Skin epidermis (tissue), 12 donors: Measurements from ENCODE around the gene FTCD.
"Not testable (repeated sequence)": the region's sequence is repeated elsewhere in the genome, so short reads cannot be mapped to it uniquely, and the experiment has no call there.

ENCODE experiments used
- H3K27ac ChIP-seq, 21 experiments: fragments of 200-600 bp; sonication (generic) in 11 of 21; one replicate each; pipeline ENCODE4 v1.5.0; 2020; ENCODE audit warnings: mild to moderate bottlenecking in 3 of 21, inconsistent platforms in 2 of 21, moderate library complexity in 2 of 21
- H3K4me3 ChIP-seq, 7 experiments: fragments of 200-600 bp; sonication (generic) in 2 of 7; one replicate each; pipeline ENCODE4 v1.5.0; 2020; ENCODE audit warnings: inconsistent platforms in 2 of 7, mild to moderate bottlenecking in 2 of 7, moderate library complexity in 1 of 7

FTCD gene

GRCh38 chr21:46157987-46158451 lies 2.6 kb upstream of the FTCD start:
- Histone ChIP-seq H3K4me3 (no peak overlapping the region), H3K27ac (no peak overlapping the region)

- Histone ChIP-seq H3K4me3 (no peak overlapping the region), H3K27ac (no peak overlapping the region)
Observed at GRCh38 chr21:46157396-46157986, 2.1 kb upstream of the FTCD start.

- H3K27ac ChIP-seq, result no peak overlapping the region
- no peak overlapping the region for H3K4me3 ChIP-seq
Observed at GRCh38 chr21:46156678-46157077, 1.3 kb upstream of the FTCD start.

- H3K27ac ChIP-seq, result no peak overlapping the region
- H3K4me3 ChIP-seq, result no peak overlapping the region
Observed at GRCh38 chr21:46156378-46156645, 933 bp upstream of the FTCD start.

- Histone ChIP-seq H3K27ac (no peak overlapping the region), H3K4me3 (no peak overlapping the region)
Observed at GRCh38 chr21:46154955-46155513, 345 bp downstream of the FTCD start.

- Histone ChIP-seq H3K27ac (no peak overlapping the region), H3K4me3 (no peak overlapping the region)
Observed at GRCh38 chr21:46154155-46154954, 1.0 kb downstream of the FTCD start.

GRCh38 chr21:46153247-46154154 lies 1.9 kb downstream of the FTCD start:
- H3K4me3 ChIP-seq, result no peak overlapping the region
- no peak overlapping the region for H3K27ac ChIP-seq

- Histone ChIP-seq H3K4me3 (no peak overlapping the region), H3K27ac (no peak overlapping the region)
Observed at GRCh38 chr21:46152927-46153246, 2.5 kb downstream of the FTCD start.

GRCh38 chr21:46151989-46152926 lies 3.1 kb downstream of the FTCD start:
- no peak overlapping the region for H3K4me3 ChIP-seq
- H3K27ac ChIP-seq, result no peak overlapping the region

- H3K27ac ChIP-seq, result no peak overlapping the region
- no peak overlapping the region for H3K4me3 ChIP-seq
Observed at GRCh38 chr21:46151261-46151988, 4.0 kb downstream of the FTCD start.

GRCh38 chr21:46150491-46151121 lies 4.8 kb downstream of the FTCD start:
- no peak overlapping the region for H3K4me3 ChIP-seq

GRCh38 chr21:46150073-46150472 lies 5.3 kb downstream of the FTCD start:
- Histone ChIP-seq H3K4me3 (no peak overlapping the region), H3K27ac (no peak overlapping the region)

More at GRCh38 chr21:46150491-46151121, 4.8 kb downstream of the FTCD start:
- no peak overlapping the region for H3K27ac ChIP-seq

GRCh38 chr21:46149205-46149901 lies 6.0 kb downstream of the FTCD start:
- Histone ChIP-seq H3K4me3 (no peak overlapping the region), H3K27ac (no peak overlapping the region)

- Histone ChIP-seq H3K4me3 (no peak overlapping the region), H3K27ac (no peak overlapping the region)
Observed at GRCh38 chr21:46148106-46148505, 7.3 kb downstream of the FTCD start.

- not testable (repeated sequence) for H3K27ac ChIP-seq, H3K4me3 ChIP-seq
Observed at GRCh38 chr21:46147429-46147828, 8.0 kb downstream of the FTCD start.

- no peak overlapping the region for H3K4me3 ChIP-seq
Observed at GRCh38 chr21:46146856-46147255, 8.5 kb downstream of the FTCD start.

GRCh38 chr21:46145840-46146691 lies 9.3 kb downstream of the FTCD start:
- Histone ChIP-seq H3K4me3 (no peak overlapping the region), H3K27ac (no peak overlapping the region)

More at GRCh38 chr21:46146856-46147255, 8.5 kb downstream of the FTCD start:
- no peak overlapping the region for H3K27ac ChIP-seq
